Activated CD4-positive, alpha-beta T cell treated with anti-CD3 and anti-CD28 coated beads for 36 hours (primary cell): ENCODE measurements around the gene IFT172. TPM values are rescaled to one million over a fixed set of nuclear protein-coding genes. Genes with fewer than 3 reads are reported as not detected.

Experiments
- ATAC-seq: fragments of 200-7000 bp; cut with Tn5 transposase; one replicate; pipeline ENCODE4 v1.10.0; 2021; ENCODE audit warnings: mild to moderate bottlenecking, moderate library complexity
- CTCF ChIA-PET: fragments of 350-600 bp; sonication (Branson Sonifier 250); formaldehyde crosslinking; loops from one replicate; lab custom pipeline; 2021; ENCODE audit warnings: antibody characterized with exemption; lab: Charles Lee
- POLR2A ChIA-PET: fragments of 350-600 bp; sonication (Branson Sonifier 250); formaldehyde crosslinking; loops from one replicate; lab custom pipeline; 2021; ENCODE audit warnings: antibody characterized with exemption, inconsistent platforms; lab: Charles Lee
- DNase-seq: peaks from one replicate; pipeline ENCODE4 v3.0.0-alpha.2; 2020
- H3K27ac Mint-ChIP-seq: one replicate; pipeline ENCODE4 v1.8.0; 2021; ENCODE audit warnings: mixed read lengths
- H3K27me3 Mint-ChIP-seq: one replicate; pipeline ENCODE4 v1.8.0; 2021; ENCODE audit warnings: mixed read lengths
- H3K36me3 Mint-ChIP-seq: one replicate; pipeline ENCODE4 v1.8.0; 2021; ENCODE audit warnings: low read depth, mixed read lengths
- H3K4me1 Mint-ChIP-seq: one replicate; pipeline ENCODE4 v1.8.0; 2021; ENCODE audit warnings: mixed read lengths
- H3K4me3 Mint-ChIP-seq: one replicate; pipeline ENCODE4 v1.8.0; 2021; ENCODE audit warnings: mild to moderate bottlenecking, moderate library complexity, mixed read lengths
- H3K9me3 Mint-ChIP-seq: one replicate; pipeline ENCODE4 v1.8.0; 2021; ENCODE audit warnings: low read depth, mixed read lengths
- intact Hi-C, 2 experiments: fragments of 100-400 bp; cut with DNase I in 1 of 2; cut with micrococcal nuclease in 1 of 2; formaldehyde crosslinking; loops; one replicate each; pipeline versions ENCODE4 v1.14.2 to v1.15.1; 2022 to 2024; cut with DNase I, micrococcal nuclease
- total RNA-seq, 2 experiments: library from RNA; stranded (reverse); gene quantifications; one replicate each; pipeline ENCODE4 v1.2.3, GENCODE V29; 2021

IFT172 gene
- total RNA-seq, 2 experiments from 2014 or later, result 8.7 TPM

- ATAC-seq (no peak), DNase-seq (no peak)
- H3K4me3 Mint-ChIP-seq, result no peak overlapping the region
- no peaks in the 10 kb centered on the region for H3K36me3 Mint-ChIP-seq
- peaks cover 2% of the 10 kb centered on the region for H3K27me3 Mint-ChIP-seq
- intact Hi-C loops, result no loop called here
- no peaks in the 10 kb centered on the region for H3K9me3 Mint-ChIP-seq
- H3K27ac Mint-ChIP-seq, result no peak overlapping the region
- no peaks in the 10 kb centered on the region for H3K4me1 Mint-ChIP-seq
- POLR2A ChIA-PET, result no interaction called here
- CTCF ChIA-PET, result interaction anchor here (0.6 kb wide), 1 partner anchor 28 kb away, joined by 3 read pairs; no protein-coding TSS in a partner anchor
Measured at GRCh38 chr2:27509326-27509725, 19.8 kb upstream of the IFT172 start.

- intact Hi-C loops, result no loop called here
- ATAC-seq (no peak), DNase-seq (no peak)
- H3K27ac Mint-ChIP-seq, result no peak overlapping the region
- H3K4me3 Mint-ChIP-seq, result no peak overlapping the region
- H3K4me1 Mint-ChIP-seq, result no peaks in the 10 kb centered on the region
- POLR2A ChIA-PET, result no interaction called here
- no peaks in the 10 kb centered on the region for H3K27me3 Mint-ChIP-seq
- CTCF ChIA-PET, result interaction anchor here (0.6 to 1.4 kb wide), 2 partner anchors 8 to 176 kb away, joined by 3 to 4 read pairs; no protein-coding TSS in a partner anchor
- H3K36me3 Mint-ChIP-seq, result no peaks in the 10 kb centered on the region
- no peaks in the 10 kb centered on the region for H3K9me3 Mint-ChIP-seq
Measured at GRCh38 chr2:27507293-27507692, 17.8 kb upstream of the IFT172 start.

DNA sequence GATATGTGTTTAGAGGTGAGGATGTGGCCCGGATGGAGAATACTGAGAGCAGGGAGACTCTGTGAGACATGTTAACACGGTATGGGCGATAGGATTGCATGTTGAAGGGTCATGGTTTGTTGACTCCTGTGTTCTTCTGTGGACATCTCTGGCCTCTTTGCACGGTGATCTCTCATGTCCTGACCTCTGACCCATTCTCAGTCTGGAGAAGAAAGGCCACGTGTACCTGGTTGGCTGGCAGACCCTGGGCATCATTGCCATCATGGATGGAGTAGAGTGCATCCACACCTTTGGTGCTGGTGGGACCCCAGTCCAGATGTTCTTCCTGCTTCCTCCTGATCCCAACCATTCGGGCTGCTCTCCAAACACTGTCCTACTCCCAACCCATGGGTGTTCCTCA lies 17.0 kb upstream of the IFT172 start:
- H3K27ac Mint-ChIP-seq, result no peak overlapping the region
- no peaks in the 10 kb centered on the region for H3K9me3 Mint-ChIP-seq
- H3K4me3 Mint-ChIP-seq, result no peak overlapping the region
- no peak for ATAC-seq
- no peak for DNase-seq
- POLR2A ChIA-PET, result no interaction called here
- CTCF ChIA-PET, result interaction anchor here (0.6 to 1.4 kb wide), 2 partner anchors 9 to 177 kb away, joined by 3 to 4 read pairs; no protein-coding TSS in a partner anchor
- H3K27me3 Mint-ChIP-seq, result no peaks in the 10 kb centered on the region
- intact Hi-C loops, result no loop called here
- no peaks in the 10 kb centered on the region for H3K36me3 Mint-ChIP-seq
- H3K4me1 Mint-ChIP-seq, result no peaks in the 10 kb centered on the region

GRCh38 chr2:27502142-27502541 lies 12.6 kb upstream of the IFT172 start:
- no peaks in the 10 kb centered on the region for H3K9me3 Mint-ChIP-seq
- DNase-seq, result no peak
- ChIA-PET CTCF (interaction anchor here (0.6 to 0.7 kb wide), 2 partner anchors 15 to 24 kb away, joined by 3 to 4 read pairs; no protein-coding TSS in a partner anchor), POLR2A (no interaction called here)
- no peak for ATAC-seq
- H3K4me1 Mint-ChIP-seq, result no peaks in the 10 kb centered on the region
- H3K27ac Mint-ChIP-seq, result no peak overlapping the region
- H3K27me3 Mint-ChIP-seq, result peaks cover 11% of the 10 kb centered on the region
- intact Hi-C loops, result no loop called here
- no peaks in the 10 kb centered on the region for H3K36me3 Mint-ChIP-seq
- H3K4me3 Mint-ChIP-seq, result no peak overlapping the region

DNA sequence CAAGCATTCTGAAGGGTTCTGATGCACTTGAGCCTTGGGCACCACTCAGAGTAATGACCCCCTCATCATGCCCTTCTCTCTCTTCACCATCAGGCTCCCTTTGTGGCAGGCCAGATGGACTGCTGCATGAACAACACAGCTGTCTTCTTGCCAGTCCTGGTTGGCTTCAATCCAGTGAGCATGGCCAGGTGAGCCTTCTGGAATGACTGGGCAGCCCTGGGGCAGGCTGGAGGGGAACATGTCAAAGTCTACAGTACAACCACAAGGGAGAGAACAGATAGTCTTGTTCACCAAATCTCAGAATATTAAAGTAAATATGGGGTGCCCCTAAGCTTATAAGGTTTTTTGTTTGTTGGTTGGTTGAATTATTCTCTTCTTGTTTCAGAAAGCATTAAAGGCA lies 11.5 kb upstream of the IFT172 start:
- Mint-ChIP-seq H3K9me3 (no peaks in the 10 kb centered on the region), H3K36me3 (no peaks in the 10 kb centered on the region), H3K27me3 (peaks cover 19% of the 10 kb centered on the region), H3K27ac (no peak overlapping the region), H3K4me3 (no peak overlapping the region), H3K4me1 (no peaks in the 10 kb centered on the region)
- DNase-seq (no peak), ATAC-seq (no peak)
- intact Hi-C loops, result no loop called here
- CTCF ChIA-PET, result interaction anchor here (0.6 kb wide), 2 partner anchors 58 to 180 kb away, joined by 3 read pairs; no protein-coding TSS in a partner anchor
- POLR2A ChIA-PET, result no interaction called here

DNA sequence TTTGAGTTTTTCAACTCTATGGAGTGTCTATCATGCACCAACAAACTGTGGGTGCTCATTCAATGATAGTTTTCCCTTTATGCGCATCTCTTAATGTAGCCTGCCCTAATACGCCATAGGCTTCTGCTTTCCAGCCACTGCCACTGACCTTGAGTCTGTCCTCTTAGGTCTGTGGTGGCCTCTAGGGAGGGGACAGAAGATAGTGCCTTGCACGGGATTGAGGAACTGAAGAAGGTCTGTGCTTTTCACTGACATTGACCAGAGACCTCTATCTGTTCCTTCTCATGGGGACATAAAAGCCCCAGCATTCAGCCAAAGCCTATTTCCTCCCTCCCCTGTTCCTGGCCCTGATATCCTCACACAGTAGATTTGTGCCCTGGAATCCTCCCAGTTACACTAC lies 9.4 kb upstream of the IFT172 start:
- CTCF ChIA-PET, result no interaction called here
- H3K27ac Mint-ChIP-seq, result no peak overlapping the region
- no peak for DNase-seq
- intact Hi-C loops, result no loop called here
- POLR2A ChIA-PET, result no interaction called here
- H3K36me3 Mint-ChIP-seq, result no peaks in the 10 kb centered on the region
- H3K9me3 Mint-ChIP-seq, result no peaks in the 10 kb centered on the region
- peaks cover 31% of the 10 kb centered on the region for H3K27me3 Mint-ChIP-seq
- peaks cover 6% of the 10 kb centered on the region for H3K4me1 Mint-ChIP-seq
- no peak overlapping the region for H3K4me3 Mint-ChIP-seq
- no peak for ATAC-seq

DNA sequence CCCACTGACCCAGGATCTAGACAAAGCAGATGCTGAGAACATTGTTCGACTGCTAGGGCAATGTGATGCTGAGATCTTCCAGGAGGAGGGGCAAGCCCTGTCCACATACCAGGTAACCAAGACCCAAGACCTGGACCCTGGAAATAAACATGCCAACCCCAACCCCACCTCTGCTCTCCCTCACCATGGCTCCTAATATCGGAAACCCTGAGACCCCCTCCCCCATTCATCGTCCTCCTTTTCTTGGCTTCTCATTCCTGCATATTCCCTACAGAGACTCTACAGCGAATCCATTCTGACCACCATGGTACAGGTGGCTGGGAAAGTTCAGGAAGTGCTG lies 7.7 kb upstream of the IFT172 start:
- ChIA-PET POLR2A (no interaction called here), CTCF (no interaction called here)
- ATAC-seq, result no peak
- peaks cover 6% of the 10 kb centered on the region for H3K4me1 Mint-ChIP-seq
- no peak for DNase-seq
- no peak overlapping the region for H3K4me3 Mint-ChIP-seq
- H3K27ac Mint-ChIP-seq, result no peak overlapping the region
- no peaks in the 10 kb centered on the region for H3K36me3 Mint-ChIP-seq
- H3K9me3 Mint-ChIP-seq, result no peaks in the 10 kb centered on the region
- intact Hi-C loops, result no loop called here
- peaks cover 38% of the 10 kb centered on the region for H3K27me3 Mint-ChIP-seq

DNA sequence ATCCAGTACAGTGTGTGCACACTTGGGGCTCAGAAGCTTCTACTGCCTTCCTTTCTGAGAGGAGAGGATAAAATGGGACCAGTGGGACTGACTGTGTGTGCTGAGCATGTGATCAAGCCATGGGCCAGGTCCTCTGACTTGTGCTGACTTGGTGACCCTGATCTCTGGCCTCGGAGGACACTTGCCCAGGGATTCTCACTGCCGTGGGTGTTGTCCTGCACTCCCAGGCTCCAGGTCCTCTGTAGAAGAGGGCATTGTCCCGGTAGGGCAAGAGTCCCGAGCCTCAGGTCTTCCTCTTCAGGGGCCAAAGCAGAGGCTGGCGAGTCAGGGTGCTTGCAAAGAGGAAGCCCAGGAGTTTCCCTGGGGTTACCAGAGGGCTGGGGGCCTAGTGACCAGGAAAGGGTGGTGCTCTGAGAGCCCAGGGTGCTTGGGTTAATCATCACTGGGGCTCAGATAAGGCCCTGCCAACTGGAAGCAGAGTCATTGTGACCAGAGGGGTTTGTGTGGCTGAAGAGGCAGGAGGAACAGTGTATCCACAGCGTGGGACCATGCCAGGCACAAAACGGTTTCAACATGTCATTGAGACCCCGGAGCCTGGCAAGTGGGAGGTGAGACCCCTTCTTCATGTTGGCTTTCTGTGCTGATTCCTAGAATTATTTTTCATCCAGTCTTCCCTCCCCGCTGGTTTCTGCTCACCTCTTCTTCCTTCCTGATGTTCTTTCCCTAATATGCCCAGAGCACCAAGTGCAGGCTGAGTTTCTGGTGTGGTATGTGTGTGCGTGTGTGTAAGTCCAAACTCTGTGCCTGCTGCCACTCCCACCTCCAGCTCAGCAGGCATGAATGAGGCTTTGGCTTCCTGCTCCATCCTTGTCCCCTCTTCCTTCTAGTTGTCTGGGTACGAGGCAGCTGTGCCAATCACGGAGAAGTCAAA lies 7.1 kb upstream of the IFT172 start, which contains the start of gene GCKR:
TSS of gene GCKR (plus strand) at position 483 of the 931 bp plus-strand sequence. CDS start at position 549, 66 bp downstream.
- H3K27ac Mint-ChIP-seq, result no peak within 1 kb of the TSS
- H3K27me3 Mint-ChIP-seq, result peaks cover 38% of the 10 kb centered on the region
- DNase-seq, result no peak

GRCh38 chr2:27495840-27496356 lies 6.4 kb upstream of the IFT172 start:
- CTCF ChIA-PET, result interaction anchor here (0.5 kb wide), 1 partner anchor 72 kb away, joined by 4 read pairs; no protein-coding TSS in a partner anchor
- ATAC-seq, result no peak
- intact Hi-C loops, result no loop called here

More for the DNA sequence above, 7.1 kb upstream of the IFT172 start, which contains the start of gene GCKR:
- H3K4me1 Mint-ChIP-seq, result peaks cover 6% of the 10 kb centered on the region
- intact Hi-C loops, result no loop called here
- H3K9me3 Mint-ChIP-seq, result no peaks in the 10 kb centered on the region
- H3K36me3 Mint-ChIP-seq, result no peaks in the 10 kb centered on the region
- CTCF ChIA-PET, result no interaction called here
- POLR2A ChIA-PET, result no interaction called here
- no peak for ATAC-seq
- H3K4me3 Mint-ChIP-seq, result peak within 1 kb of the TSS; percentile 53

DNA sequence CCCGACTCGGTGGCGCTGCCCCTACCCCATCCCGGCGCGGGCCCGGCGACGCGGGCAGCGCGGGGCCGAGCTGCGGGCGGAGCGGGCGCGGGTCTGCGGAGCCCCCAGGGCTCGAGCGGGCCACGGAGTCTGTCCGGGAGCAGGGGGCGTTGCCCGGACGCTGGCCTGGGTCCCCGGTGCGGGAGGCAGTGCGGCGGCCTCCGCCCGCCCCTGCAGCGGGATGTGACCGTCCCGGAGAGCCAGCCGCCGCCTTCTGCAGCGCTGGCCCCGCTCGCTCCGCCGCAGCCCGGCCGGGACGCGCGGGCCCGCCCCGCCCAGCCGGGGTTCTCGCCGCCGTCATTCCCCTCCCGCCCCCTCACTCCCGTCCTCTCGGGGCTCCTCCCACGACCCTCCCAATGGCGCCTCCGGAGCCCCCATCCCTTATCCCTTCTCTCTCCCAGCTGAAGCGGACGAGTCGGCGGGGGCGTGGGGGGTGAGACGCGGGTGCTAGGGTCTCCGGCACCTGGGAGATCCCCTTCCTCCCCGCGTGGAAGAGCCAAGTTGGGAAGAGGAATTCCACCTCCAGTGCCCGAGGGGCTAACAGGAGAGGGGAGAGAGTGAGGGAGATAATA lies 5.5 kb upstream of the IFT172 start, which contains the start of gene FNDC4:
TSS of gene FNDC4 (minus strand) at position 257 of the 611 bp plus-strand sequence. CDS start 521 bp downstream, outside the sequence.
- ChIA-PET POLR2A (no interaction called here), CTCF (interaction anchor here (0.5 to 0.6 kb wide), 2 partner anchors 72 to 134 kb away, joined by 3 to 4 read pairs; partner anchors contain the start of genes CCDC121 and GPN1)
- H3K9me3 Mint-ChIP-seq, result no peaks in the 10 kb centered on the region
- DNase-seq, result peak; percentile 36
- no peak within 1 kb of the TSS for H3K27ac Mint-ChIP-seq
- peak within 1 kb of the TSS; percentile 53 for H3K4me3 Mint-ChIP-seq
- peaks cover 16% of the 10 kb centered on the region for H3K4me1 Mint-ChIP-seq
- H3K36me3 Mint-ChIP-seq, result no peaks in the 10 kb centered on the region
- H3K27me3 Mint-ChIP-seq, result peaks cover 38% of the 10 kb centered on the region
- intact Hi-C loops, result no loop called here
- peak; percentile 60 for ATAC-seq

More at GRCh38 chr2:27495840-27496356, 6.4 kb upstream of the IFT172 start:
- no peaks in the 10 kb centered on the region for H3K9me3 Mint-ChIP-seq
- no peak overlapping the region for H3K27ac Mint-ChIP-seq
- H3K27me3 Mint-ChIP-seq, result peaks cover 38% of the 10 kb centered on the region
- DNase-seq, result no peak
- H3K4me3 Mint-ChIP-seq, result peak overlapping the region; percentile 53
- H3K36me3 Mint-ChIP-seq, result no peaks in the 10 kb centered on the region
- peaks cover 10% of the 10 kb centered on the region for H3K4me1 Mint-ChIP-seq
- POLR2A ChIA-PET, result no interaction called here

- Mint-ChIP-seq H3K4me1 (peaks cover 22% of the 10 kb centered on the region), H3K27me3 (peaks cover 38% of the 10 kb centered on the region), H3K9me3 (no peaks in the 10 kb centered on the region), H3K4me3 (peak overlapping the region; percentile 36), H3K36me3 (no peaks in the 10 kb centered on the region), H3K27ac (no peak overlapping the region)
- intact Hi-C loops, result no loop called here
- ChIA-PET POLR2A (no interaction called here), CTCF (interaction anchor here (0.6 kb wide), 1 partner anchor 135 kb away, joined by 3 read pairs; the partner anchor contains the start of genes CCDC121 and GPN1)
- ATAC-seq (no peak), DNase-seq (peak; percentile 13)
Measured at GRCh38 chr2:27494284-27494943, 4.9 kb upstream of the IFT172 start.
